Gastroesophageal sphincter (tissue), 4 donors: ENCODE data around the gene RBL2. TPM values are rescaled to one million over a fixed set of nuclear protein-coding genes. Genes with fewer than 3 reads are reported as not detected.

Source experiments
- ATAC-seq: fragments of 150-250 bp; one replicate; pipeline ENCODE4 v1.9.1; 2016; ENCODE audit warnings: mild to moderate bottlenecking, moderate library complexity
- H3K27ac ChIP-seq, 4 donors: fragments of 200-600 bp; sonication (generic) in 3 of 4; 1 replicate in 3 of 4; 2 replicates in 1 of 4; pipeline ENCODE4 v1.5.1; 2016 to 2019
- H3K27me3 ChIP-seq: fragments of 200-600 bp; sonication (generic); one replicate; pipeline ENCODE4 v1.5.1; 2019
- H3K36me3 ChIP-seq, 2 donors: fragments of 200-600 bp; sonication (generic); one replicate each; pipeline ENCODE4 v1.5.1; 2019; ENCODE audit warnings: control low read depth in 1 of 2
- H3K4me1 ChIP-seq, 3 donors: fragments of 200-600 bp; sonication (generic); 1 replicate in 2 of 3; 2 replicates in 1 of 3; pipeline ENCODE4 v1.5.1; 2016 to 2019; ENCODE audit warnings: control low read depth in 2 of 3
- H3K4me3 ChIP-seq, 2 donors: fragments of 200-600 bp; sonication (generic); one replicate each; pipeline ENCODE4 v1.5.1; 2019; ENCODE audit warnings: mild to moderate bottlenecking in 1 of 2, moderate library complexity in 1 of 2
- H3K9me3 ChIP-seq, 3 donors: fragments of 200-600 bp; sonication (generic); one replicate each; pipeline ENCODE4 v1.5.1; 2017 to 2019; ENCODE audit warnings: control low read depth in 2 of 3
- CTCF ChIP-seq, 4 experiments: fragments of 200-600 bp in 2 of 4; fragments of 450-650 bp in 2 of 4; sonication (generic) in 1 of 4; IDR thresholded peaks; one replicate each; pipeline ENCODE4 v1.5.1; 2017 to 2019; ENCODE audit warnings: antibody characterized with exemption in 4 of 4, mild to moderate bottlenecking in 2 of 4, moderate library complexity in 2 of 4
- EP300 ChIP-seq: sonication (generic); formaldehyde crosslinking; IDR thresholded peaks from one replicate; pipeline ENCODE4 v1.6.1; 2017; ENCODE audit warnings: antibody characterized with exemption, mild to moderate bottlenecking
- POLR2A ChIP-seq, 2 donors: fragments of 450-650 bp; IDR thresholded peaks; one replicate each; pipeline ENCODE4 v1.6.1; 2017; ENCODE audit warnings: antibody characterized with exemption in 2 of 2, mild to moderate bottlenecking in 2 of 2, moderate library complexity in 1 of 2
- POLR2AphosphoS5 ChIP-seq: sonication (generic); formaldehyde crosslinking; IDR thresholded peaks from one replicate; pipeline ENCODE4 v1.6.1; 2017; ENCODE audit warnings: antibody characterized with exemption
- WGBS, 2 donors: methylation state at CpG; one replicate each; pipeline ENCODE4 v1.1.5; 2018; ENCODE audit warnings: low coverage in 1 of 2; 5-methylcytosine and 5-hydroxymethylcytosine counted together
- total RNA-seq, 4 donors: library from RNA; depleted of rRNA; stranded (reverse); fragments of >200 nt; gene quantifications; one replicate each; pipeline ENCODE4 v1.1.0, GENCODE V29; 2016

RBL2 gene
- total RNA-seq, 4 donors from 2014 or later, result 74.5 to 108 (median 98.7) TPM

GRCh38 chr16:53506254-53506653, 72.0 kb downstream of the RBL2 start:
- Histone ChIP-seq H3K4me1 (peaks cover 6 to 42% (median 21%) of the 10 kb centered on the region in 3 donors), H3K4me3 (no peak overlapping the region), H3K27me3 (no peaks in the 10 kb centered on the region), H3K36me3 (no peaks in the 10 kb centered on the region), H3K27ac (no peak overlapping the region), H3K9me3 (no peaks in the 10 kb centered on the region)
- 88% methylated on average over 2 of the region's 3 CpGs; no CpG with 5 or more reads in 1 of the 2 donors for WGBS, 2 donors
- no peak for TF ChIP-seq POLR2A (IDR thresholded peaks at IDR 0.05)
- no peak for TF ChIP-seq EP300
- no peak for TF ChIP-seq CTCF (IDR thresholded peaks at IDR 0.05)
- TF ChIP-seq POLR2AphosphoS5, result no peak
- ATAC-seq, result no peak

GRCh38 chr16:53507464-53508179, 73.4 kb downstream of the RBL2 start:
- ATAC-seq, result no peak
- TF ChIP-seq POLR2A (IDR thresholded peaks at IDR 0.05), result no peak
- no peak for TF ChIP-seq EP300
- TF ChIP-seq CTCF (IDR thresholded peaks at IDR 0.05), result no peak
- no peak for TF ChIP-seq POLR2AphosphoS5
- Histone ChIP-seq H3K9me3 (no peaks in the 10 kb centered on the region), H3K27me3 (no peaks in the 10 kb centered on the region), H3K27ac (no peak overlapping the region), H3K4me3 (no peak overlapping the region), H3K4me1 (peaks cover 0 to 32% (median 10%) of the 10 kb centered on the region in 3 donors), H3K36me3 (no peaks in the 10 kb centered on the region)
- WGBS, 2 donors, result 72 to 89% methylated on average over 9 to 12 of the region's 12 CpGs

DNA sequence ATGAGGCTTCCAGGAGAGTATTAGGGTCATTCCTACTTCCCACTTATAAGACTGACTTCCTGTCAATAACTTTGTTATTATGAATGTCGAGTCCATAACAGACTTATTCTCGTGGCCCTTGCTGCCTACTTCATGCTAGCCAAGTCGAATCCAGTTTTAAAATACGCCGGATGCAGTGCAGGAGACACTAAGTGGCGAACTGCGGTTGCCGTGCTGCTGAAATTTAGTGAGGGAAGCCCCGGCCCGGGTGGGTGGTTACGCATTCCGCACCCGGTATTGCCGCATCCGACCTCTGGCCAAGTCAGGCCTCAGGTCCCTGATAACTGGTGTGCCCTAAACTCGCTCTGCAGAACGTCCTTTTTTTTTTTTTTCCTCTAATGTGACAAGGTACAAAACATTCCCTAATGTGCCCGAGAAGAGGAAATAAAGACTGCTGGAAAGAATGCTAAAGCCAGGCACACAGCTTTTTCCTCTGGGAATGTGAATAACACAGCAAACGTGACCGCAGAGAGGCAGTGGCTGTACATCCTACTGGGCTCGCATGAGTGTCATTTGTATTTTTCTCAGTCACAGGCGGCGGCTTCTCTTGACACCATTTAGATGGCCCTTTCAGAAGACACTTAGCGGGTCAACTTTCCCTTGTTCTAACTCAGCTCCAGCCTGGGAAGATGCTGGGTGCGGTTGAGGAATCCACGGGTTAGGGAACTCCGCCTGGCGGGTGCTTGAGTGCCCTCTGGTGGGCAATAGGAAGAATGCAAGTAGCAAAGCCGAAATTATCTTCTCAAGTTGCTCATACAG, 75.8 kb downstream of the RBL2 start:
- H3K4me3 ChIP-seq, result peak overlapping the region in 1 of 2 donors; percentile 10
- peak overlapping the region in 3 of 4 donors; percentile 66 to 73 (median 70) for H3K27ac ChIP-seq

GRCh38 chr16:53510704-53511070, 76.4 kb downstream of the RBL2 start:
- no peak for TF ChIP-seq CTCF (IDR thresholded peaks at IDR 0.05)
- no peak for TF ChIP-seq POLR2AphosphoS5
- no peak for TF ChIP-seq POLR2A (IDR thresholded peaks at IDR 0.05)
- TF ChIP-seq EP300, result no peak
- ATAC-seq, result no peak
- Histone ChIP-seq H3K4me1 (peaks cover 0 to 18% (median 5%) of the 10 kb centered on the region in 3 donors), H3K27me3 (no peaks in the 10 kb centered on the region), H3K9me3 (no peaks in the 10 kb centered on the region), H3K4me3 (no peak overlapping the region), H3K27ac (peak overlapping the region in 3 of 4 donors; percentile 66 to 73 (median 70)), H3K36me3 (no peaks in the 10 kb centered on the region)
- 20 to 30% methylated on average over 2 of the region's 2 CpGs for WGBS, 2 donors

More for the DNA sequence above, 75.8 kb downstream of the RBL2 start:
- Histone ChIP-seq H3K9me3 (no peaks in the 10 kb centered on the region), H3K27me3 (no peaks in the 10 kb centered on the region), H3K36me3 (no peaks in the 10 kb centered on the region), H3K4me1 (peaks cover 0 to 20% (median 5%) of the 10 kb centered on the region in 3 donors)
- no peak for TF ChIP-seq POLR2AphosphoS5
- TF ChIP-seq CTCF (IDR thresholded peaks at IDR 0.05), result peak; percentile 81 to 94 (median 92)
- no peak for TF ChIP-seq POLR2A (IDR thresholded peaks at IDR 0.05)
- no peak for TF ChIP-seq EP300
- peak; percentile 82 for ATAC-seq
- 23 to 42% methylated on average over 16 to 18 of the region's 29 CpGs for WGBS, 2 donors
